BJ (cell line): ENCODE data around the gene CEP162. TPM values are rescaled to one million over a fixed set of nuclear protein-coding genes. Genes with fewer than 3 reads are reported as not detected.
"Not testable (repeated sequence)": the region's sequence is repeated elsewhere in the genome, so short reads cannot be mapped to it uniquely, and the experiment has no call there.

Experiments used
- CTCF ChIA-PET: fragments of 350-600 bp; formaldehyde crosslinking; extraction: SDS; loops from one replicate; lab custom pipeline; 2021; ENCODE audit warnings: antibody characterized with exemption, inconsistent platforms; lab: Yijun Ruan, JAX
- POLR2A ChIA-PET: fragments of 300-600 bp; sonication (Branson Sonifier 250); formaldehyde crosslinking; extraction: SDS; loops from one replicate; lab custom pipeline; 2021; ENCODE audit warnings: antibody characterized with exemption; lab: Charles Lee
- DNase-seq: peaks from one replicate; pipeline ENCODE4 v3.0.0-alpha.2; 2011; ENCODE audit warnings: low read depth
- H3K27me3 ChIP-seq: 2 replicates; pipeline ENCODE4 v1.6.0; 2011; ENCODE audit warnings: low read length; ENCODE audit not compliant: control insufficient read depth, insufficient read depth
- H3K36me3 ChIP-seq: 2 replicates; pipeline ENCODE4 v1.5.1; 2011; ENCODE audit warnings: low read length; ENCODE audit not compliant: control insufficient read depth, insufficient read depth
- H3K4me3 ChIP-seq: 2 replicates; pipeline ENCODE4 v1.5.1; 2011; ENCODE audit warnings: low read depth, mild to moderate bottlenecking, control low read depth, low read length
- polyA plus RNA-seq: library from polyadenylated mRNA; depleted of rRNA; stranded (reverse); fragments of >200 nt; gene quantifications from 2 replicates; pipeline ENCODE4 v1.2.3, GENCODE V29; 2011
- TF ChIP-seq, protein P1 (sequence below): IDR thresholded peaks from 2 replicates; pipeline ENCODE4 v1.5.1; 2011; ENCODE audit warnings: low read depth, mild to moderate bottlenecking, control low read depth, inconsistent platforms, low read length, moderate library complexity; ENCODE audit not compliant: insufficient read depth

Gene CEP162
- polyA plus RNA-seq, 1 experiment = 0.75 TPM

DNA sequence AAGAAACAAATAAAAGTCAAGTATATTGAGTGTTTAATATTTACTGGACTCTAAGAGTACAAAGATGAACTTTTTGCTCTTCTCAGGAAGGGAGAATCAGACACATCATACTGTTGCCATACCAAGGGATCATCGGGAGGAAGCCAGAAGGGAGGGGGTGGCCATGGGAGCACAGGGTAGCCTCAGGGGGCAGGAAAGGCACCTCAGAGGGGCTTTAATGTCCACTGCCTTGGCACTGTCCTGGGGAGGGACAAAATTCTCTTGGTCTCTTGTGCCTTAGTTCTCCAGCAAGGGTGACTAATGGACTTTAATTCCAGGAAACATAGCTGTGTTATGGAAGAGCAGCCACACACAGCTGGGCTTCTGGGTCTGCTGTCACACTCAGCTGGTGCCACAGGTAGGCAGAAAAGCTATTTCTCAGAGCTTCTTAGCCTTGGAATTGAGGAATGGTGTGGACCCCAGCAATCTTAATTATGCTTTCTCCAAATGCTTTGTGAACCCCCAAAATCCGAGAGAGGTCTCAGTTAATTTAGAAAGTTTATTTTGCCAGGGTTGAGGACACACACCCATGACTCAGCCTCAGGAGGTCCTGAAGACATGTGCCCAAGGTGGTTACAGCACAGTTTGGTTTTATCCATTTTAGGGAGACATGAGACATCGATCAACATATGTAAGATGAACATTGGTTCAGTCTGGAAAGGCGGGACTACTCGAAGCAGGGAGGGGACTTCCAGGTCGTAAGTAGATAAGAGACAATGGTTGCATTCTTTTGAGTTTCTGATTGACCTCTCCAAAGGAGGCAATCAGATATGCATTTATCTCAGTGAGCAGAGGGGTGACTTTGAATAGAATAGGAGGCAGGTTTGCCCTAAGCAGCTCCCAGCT, 140.7 kb downstream of the CEP162 start:
- CTCF ChIA-PET = no interaction called here
- POLR2A ChIA-PET = no interaction called here
- Histone ChIP-seq H3K27me3 (no peaks in the 10 kb centered on the region), H3K36me3 (no peaks in the 10 kb centered on the region), H3K4me3 (no peak overlapping the region)
- DNase-seq = no peak
- TF ChIP-seq, protein P1, sequence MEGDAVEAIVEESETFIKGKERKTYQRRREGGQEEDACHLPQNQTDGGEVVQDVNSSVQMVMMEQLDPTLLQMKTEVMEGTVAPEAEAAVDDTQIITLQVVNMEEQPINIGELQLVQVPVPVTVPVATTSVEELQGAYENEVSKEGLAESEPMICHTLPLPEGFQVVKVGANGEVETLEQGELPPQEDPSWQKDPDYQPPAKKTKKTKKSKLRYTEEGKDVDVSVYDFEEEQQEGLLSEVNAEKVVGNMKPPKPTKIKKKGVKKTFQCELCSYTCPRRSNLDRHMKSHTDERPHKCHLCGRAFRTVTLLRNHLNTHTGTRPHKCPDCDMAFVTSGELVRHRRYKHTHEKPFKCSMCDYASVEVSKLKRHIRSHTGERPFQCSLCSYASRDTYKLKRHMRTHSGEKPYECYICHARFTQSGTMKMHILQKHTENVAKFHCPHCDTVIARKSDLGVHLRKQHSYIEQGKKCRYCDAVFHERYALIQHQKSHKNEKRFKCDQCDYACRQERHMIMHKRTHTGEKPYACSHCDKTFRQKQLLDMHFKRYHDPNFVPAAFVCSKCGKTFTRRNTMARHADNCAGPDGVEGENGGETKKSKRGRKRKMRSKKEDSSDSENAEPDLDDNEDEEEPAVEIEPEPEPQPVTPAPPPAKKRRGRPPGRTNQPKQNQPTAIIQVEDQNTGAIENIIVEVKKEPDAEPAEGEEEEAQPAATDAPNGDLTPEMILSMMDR = no peak

DNA sequence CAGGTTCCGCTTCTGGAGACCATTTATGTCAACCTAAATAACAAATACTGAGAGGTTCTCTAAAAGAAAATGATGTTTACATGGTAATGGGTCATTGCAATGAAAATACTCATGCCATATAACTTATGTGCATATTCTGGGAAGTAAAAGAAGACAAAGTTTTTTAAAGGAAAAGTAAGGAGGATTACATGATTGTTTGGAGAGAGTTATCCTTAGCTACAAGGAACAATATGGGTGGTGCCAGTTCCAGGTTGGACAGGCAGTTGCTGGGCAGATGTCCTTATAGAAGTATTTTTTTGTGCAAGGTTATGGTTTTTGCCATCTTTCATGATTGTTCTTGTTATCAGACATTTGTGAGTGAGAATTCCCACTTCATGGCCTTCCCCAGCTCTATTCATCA, 141.4 kb downstream of the CEP162 start:
- ChIA-PET POLR2A (no interaction called here), CTCF (no interaction called here)
- Histone ChIP-seq H3K4me3 (no peak overlapping the region), H3K36me3 (no peaks in the 10 kb centered on the region), H3K27me3 (no peaks in the 10 kb centered on the region)
- DNase-seq = no peak
- TF ChIP-seq, protein P1 = no peak

DNA sequence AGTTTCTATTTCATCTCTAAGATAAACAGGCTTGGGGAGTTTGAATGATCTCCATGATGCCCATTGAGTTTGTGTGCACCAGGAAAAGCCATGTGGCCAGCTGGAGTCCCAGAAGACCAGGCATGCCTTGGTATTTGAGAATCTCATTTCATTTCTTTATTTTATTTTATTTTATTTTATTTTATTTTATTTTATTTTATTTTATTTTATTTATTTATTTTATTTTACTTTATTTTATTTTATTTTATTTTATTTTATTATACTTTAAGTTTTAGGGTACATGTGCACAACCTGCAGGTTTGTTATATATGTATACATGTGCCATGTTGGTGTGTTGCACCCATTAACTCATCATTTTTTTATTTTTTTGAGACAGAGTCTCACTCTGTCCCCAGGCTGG, 142.7 kb downstream of the CEP162 start:
- CTCF ChIA-PET, H3K27me3 ChIP-seq, POLR2A ChIA-PET, H3K36me3 ChIP-seq, DNase-seq, H3K4me3 ChIP-seq: not testable (repeated sequence)

DNA sequence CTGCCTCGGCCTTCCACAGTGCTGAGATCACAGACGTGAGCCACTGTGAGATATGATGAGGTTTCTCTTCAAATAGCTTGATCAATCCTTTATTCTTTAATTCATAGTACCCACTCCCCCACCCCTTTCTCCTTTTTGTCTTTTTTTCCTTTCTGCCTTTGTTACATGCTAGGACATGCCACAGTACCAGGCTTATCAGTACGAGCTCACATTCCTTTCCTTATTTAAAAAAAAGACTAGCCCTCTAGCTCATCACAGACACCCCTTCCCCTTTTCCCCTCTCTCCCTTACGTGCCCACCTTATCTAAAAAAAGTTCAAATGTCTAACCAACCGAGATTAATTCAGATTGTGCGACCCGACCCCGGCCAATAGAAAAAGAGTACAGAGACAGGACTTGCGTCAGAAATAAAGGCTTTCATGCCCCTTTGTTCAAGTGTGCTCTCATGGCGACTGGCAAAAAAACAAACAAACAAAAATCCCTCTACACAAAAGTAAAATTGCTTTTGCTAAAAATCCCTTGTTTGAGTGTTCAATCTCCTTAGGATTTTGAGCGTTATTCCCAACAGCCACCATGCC, 144.7 kb downstream of the CEP162 start:
- POLR2A ChIA-PET = no interaction called here
- CTCF ChIA-PET = interaction anchor here (1.0 kb wide), 1 partner anchor 8 kb away, joined by 3 read pairs; no protein-coding TSS in a partner anchor
- H3K36me3 ChIP-seq = no peaks in the 10 kb centered on the region
- no peaks in the 10 kb centered on the region for H3K27me3 ChIP-seq
- no peak for DNase-seq
- no peak overlapping the region for H3K4me3 ChIP-seq
- TF ChIP-seq, protein P1 = no peak

DNA sequence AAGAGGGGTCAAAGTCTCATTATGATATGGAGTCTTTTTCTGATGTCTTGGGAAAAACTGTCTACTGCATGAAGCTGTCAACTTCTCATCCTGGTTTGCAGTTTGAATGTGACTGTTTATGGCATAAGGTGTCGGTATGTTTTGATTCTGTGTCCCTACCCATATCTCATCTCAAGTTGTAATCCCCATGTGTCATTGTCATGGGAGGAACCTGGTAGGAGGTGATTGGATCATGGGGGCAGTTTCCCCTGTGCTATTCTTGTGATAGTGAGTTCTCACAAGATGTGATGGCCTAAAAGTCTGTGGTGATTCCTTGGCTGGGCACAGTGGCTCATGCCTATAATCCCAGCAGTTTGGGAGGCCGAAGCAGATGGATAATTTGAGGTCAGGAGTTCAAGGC, 146.2 kb downstream of the CEP162 start:
- ChIA-PET CTCF (interaction anchor here (1.1 kb wide), 2 partner anchors 12 to 23 kb away, joined by 3 read pairs; no protein-coding TSS in a partner anchor), POLR2A (no interaction called here)
- Histone ChIP-seq H3K27me3 (no peaks in the 10 kb centered on the region), H3K4me3 (no peak overlapping the region), H3K36me3 (no peaks in the 10 kb centered on the region)
- DNase-seq = no peak
- TF ChIP-seq, protein P1 = no peak
